ENCODE measurements around the gene PHKB.

The PHKB gene

DNA sequence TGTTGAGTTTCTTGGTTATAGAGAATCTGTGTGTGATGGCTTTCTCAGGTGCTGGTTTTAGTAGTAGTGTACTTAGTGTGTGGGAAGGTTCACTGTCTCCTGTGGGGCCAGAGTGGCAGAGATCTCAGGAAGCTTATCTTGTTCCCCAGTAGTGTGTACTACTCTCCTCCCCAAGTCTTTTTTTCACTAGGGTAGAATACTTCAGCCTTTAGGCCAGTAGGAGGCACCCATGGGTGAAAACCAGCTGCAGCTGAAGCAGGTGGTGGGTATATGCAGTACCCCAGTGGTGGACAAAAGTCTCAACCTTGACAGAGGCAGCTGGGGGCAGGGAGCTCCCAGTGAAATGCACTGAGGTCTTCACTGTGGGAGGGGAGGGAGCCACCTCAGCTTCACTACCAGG, 109.9 kb downstream of the PHKB start:
- no peak for ATAC-seq

DNA sequence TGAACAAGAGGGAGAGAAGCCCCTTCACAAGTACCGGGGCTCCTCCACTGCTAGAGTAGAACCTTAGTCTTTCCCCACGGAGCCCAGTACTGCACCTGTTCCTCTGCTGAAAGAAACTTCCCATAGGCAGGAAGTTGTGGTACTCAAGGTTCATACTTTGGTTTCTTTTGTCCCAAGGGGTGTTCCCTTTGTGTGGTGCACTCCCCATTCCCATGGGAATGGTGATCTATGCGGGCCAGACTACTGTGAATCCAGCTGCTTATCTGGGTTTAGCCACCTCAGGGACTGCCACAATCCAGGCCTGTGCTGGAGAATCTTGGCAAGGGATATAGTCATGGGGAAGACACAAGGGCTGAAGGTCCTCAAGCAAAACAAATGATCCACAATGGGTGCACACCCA, 110.6 kb downstream of the PHKB start:
- ATAC-seq (no peak), DNase-seq (no peak)

More for the DNA sequence above, 109.9 kb downstream of the PHKB start:
- no peak for DNase-seq

DNA sequence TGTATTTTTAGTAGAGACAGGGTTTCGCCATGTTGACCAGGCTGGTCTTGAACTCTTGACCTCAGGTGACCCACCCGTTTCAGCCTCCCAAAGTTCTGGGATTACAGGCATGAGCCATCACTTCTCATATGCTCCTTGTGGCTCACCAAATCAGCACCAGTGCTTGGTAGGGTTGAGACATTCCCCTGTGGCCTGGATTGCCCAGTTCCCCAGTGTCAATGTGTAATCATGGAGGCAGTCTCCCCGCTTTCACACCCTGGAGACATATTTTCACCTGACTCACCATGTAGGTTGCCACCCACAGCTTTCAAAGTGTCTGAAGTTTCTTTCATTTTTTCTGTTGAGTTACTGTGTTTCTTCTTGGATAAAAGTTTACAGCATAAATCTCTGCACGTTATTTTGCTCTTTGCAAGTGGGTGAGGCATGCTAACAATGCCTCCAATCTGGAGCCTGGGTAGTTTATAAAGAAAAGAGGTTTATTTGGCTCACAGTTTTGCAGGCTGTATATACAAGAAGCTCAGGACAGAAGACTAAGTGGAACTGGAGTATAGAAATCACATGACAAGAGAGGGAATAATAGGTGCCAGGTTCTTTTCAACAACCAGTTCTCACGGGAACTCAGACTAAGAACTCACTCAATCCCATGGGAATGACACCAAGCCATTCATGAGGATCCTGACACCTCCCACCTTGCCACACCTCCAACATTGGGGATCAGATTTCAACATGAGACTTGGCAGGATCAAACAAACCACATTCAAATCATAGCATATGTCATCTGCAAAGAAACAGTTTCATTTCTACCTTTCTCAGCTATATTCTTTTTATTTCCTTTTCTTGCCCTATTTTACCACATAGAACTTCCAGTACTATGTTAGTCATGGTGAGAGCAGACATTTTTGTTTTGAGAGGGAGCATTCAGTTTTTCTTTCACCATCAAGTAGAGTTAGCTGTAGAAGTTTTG, 113.2 kb downstream of the PHKB start:
- peak; percentile 15 for DNase-seq
- ATAC-seq = peak; percentile 83

DNA sequence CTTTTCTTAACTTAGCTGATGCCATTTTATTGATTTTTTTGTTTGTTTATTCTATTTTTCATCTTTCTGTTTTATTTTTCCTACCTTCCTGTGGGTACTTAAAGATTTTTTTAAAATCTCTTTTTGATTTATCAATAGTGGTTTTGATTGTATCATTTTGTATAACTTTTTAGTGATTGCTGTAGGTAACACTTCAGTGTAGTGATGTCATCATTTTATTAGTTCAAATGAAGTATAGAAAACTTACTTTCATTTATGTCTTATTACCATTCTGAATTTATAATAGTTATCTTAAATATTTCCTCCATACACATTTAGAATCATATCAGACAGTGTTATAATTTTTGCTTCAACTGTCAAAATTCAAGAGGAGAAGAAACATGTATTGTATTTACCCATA, 115.9 kb downstream of the PHKB start:
- ATAC-seq (no peak), DNase-seq (no peak)

DNA sequence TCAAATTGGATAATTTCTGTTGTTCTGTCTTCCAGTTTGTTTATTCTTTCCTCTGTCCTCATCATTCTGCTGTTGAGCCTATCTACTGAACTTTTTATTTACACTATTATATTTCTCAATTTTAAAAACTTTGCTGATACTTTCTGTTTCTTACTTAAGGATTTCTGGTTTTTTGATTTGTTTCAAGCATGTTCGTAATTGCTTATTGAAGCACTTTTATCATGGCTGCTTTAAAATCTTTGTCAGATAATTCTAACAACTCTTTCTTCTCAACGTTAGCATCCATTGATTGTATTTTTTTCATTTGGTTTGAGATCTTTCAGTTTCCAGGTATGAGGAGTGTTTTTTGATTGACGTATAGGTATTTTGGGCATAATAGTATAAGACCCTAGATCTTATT, 116.9 kb downstream of the PHKB start:
- DNase-seq (no peak), ATAC-seq (no peak)

DNA sequence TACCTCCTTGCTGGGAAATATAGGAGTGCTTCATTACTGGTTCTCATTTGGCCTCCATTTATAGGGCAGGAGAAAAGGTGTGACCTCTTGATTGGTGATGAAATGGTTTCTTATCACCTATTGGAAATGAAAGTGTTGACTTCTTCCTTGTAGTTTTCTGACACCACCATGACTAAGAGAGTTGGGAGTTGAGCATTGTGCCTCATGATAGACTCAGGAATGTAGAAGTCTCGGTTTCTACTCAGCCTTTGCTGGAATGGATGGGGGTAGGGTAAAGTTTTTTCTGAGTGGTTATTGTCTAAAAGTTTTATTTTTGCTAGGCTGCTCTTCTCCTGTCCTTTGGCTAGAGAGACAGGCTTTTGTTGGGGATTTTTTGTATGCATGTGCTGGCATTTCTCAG, 117.4 kb downstream of the PHKB start:
- DNase-seq (no peak), ATAC-seq (no peak)

DNA sequence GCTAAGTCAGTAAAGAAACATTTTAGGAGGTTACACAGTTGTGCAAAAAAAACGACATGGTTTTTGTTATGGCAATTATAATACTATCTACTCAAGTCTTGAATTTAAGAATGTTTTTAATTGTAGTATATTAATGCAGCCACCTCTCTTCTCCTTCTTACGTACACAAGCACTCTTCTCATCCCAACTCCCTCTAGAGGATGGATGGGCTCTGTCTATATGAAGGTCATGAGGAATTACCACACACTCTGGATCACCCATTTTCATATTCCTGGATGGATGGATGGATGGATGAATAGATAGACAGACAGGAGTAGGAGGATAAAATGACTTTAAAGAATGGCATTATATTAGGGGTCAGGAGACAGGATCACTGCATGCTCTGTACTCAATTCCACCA, 120.0 kb downstream of the PHKB start:
- ATAC-seq = no peak

DNA sequence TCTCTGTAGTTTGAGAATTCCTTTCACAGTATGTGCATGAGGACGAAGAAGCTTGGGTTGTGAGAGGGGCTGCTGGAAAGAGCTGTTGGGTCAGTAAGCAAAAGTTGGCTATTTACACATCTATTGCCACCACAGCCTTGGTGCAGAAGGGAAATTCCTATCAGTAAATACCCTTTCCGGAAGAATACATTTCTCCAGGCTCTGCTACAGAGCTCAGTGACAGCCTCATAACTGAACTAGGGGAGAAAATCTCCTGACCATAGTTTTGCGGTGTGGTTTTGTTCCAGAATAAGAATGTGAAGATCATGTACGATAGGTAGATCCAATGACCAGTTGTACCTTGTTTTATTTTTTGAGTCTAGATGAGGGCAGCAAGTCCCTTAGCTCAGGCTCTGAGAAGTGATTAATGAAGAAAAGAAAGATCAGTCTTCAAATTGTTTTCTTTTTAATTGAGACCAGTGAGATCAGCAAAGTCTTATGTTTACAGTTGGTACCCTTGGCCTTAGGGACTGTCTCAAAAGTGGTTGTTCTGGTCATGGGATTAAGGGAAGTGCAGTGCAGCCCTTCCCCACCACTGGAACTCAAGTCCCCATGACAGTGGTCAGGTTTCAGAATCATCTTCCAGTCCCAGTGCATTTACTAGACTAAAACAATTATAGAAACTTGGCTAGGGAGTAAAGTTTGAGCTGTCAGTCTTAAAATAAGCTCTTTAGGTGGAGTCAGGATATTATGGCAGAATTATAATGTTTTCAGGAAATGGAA, 123.5 kb downstream of the PHKB start:
- no peak for DNase-seq
- no peak for ATAC-seq

More for the DNA sequence above, 120.0 kb downstream of the PHKB start:
- no peak for DNase-seq

DNA sequence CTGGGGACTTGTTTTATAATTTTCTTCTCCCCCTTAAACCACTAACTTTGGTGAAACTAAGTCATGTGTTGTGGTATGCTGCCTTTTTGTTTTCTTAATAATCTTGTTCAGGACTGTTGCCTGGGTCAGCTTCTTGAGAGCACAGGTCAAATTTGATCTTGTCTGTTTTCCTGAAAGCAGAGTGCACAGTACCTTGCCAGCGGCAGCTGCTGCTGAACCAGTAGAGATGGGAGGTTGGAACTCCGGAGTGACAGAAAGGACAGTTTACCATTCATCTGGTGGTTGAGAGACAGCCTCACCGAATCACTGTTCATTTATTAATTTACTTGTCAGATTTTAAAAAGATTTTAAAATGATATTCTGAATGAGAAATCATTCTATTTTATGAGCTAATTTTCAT, 125.0 kb downstream of the PHKB start:
- ATAC-seq (no peak), DNase-seq (no peak)

DNA sequence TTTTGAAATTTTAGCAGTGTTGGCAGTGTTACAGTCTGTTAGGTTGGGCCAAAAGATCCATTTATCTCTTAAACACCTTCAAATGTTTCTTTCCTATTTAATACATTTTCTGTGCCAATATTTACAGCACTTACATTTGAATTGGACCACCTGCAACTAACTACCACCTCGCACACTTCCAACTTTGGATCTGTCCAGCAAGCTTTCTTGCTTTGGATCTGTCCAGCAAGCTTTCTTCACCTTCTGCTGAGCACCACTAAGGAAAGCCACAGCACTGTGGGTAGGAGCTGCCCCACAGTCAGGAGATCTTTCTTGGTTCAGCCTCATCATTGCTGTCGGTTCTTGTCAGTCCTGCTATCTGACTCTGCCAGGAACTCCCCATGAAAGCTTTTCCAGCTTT, 129.3 kb downstream of the PHKB start:
- ATAC-seq (no peak), DNase-seq (no peak)

DNA sequence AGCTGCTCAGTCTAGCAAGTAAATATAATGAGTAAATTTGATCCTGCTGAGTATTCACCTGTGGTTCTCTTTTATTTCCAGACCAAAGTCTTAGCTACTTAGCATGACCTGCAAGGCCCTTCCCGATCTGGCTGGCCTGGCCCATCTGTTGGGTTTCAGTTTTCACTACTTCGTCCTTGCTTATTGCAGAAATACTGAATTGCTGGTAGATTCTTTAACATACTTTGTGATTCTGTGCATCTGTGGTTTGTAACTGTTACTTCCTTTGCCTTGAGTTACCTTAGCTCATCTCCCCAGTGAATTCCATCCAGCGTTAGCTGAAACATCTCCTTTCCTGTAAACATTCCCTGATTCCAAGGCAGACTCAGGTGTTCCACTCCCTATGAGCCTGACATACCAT, 131.1 kb downstream of the PHKB start:
- no peak for DNase-seq
- ATAC-seq = no peak

DNA sequence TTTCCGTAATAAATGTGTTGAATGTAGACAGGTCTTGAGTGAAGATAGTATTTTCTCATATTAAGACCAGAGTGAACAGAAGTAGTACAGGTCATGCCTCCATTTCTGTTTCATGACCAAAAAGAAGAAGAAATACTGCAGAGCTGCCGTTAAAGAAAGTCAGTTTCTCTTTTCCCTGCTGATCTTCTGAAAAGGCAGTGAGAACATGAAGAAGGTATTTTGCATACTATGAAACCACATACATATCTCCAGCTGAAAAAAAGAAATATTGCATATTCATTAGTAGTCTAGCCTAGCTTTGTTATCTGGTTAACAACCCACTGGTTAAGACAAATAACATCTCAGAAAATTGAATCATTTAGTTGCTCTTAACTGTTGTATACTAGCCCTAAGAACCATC, 138.4 kb downstream of the PHKB start:
- no peak for DNase-seq

DNA sequence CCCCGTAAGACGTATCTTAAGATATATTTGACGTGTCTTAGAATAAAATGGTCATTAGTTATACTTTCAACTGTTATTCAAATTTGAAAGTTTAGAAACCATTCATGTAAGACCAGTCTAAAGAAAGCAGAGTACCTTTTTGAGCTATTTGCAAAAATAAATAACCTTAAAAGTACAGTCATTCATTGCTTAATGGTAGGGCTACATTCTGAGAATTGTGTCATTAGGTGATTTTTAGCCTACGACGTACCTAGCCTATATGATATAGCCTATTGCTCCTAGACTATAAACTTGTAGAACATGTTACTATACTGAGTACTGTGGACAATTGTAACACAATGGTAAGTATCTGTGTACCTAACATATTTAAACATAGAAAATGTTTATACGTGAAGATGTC, 139.2 kb downstream of the PHKB start:
- DNase-seq = no peak
- no peak for ATAC-seq

More for the DNA sequence above, 138.4 kb downstream of the PHKB start:
- no peak for ATAC-seq

DNA sequence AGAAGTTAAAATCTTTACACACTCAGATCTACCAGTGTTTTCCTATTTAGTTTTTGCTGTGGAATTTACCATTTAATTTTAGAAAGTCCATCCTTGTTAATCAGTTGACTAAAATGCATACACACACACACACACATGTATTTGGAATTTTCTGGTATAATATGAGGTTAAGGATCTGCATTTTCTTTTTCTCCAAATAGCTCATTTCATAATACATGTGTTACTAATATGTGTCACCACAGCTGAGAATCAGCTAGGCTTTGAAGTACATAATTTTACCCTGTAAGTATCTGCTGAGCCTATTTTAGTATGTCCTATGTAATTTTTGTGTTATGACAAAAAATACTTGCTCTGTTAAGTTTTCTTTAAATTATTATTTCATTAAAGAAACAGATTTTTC, 143.2 kb downstream of the PHKB start:
- DNase-seq (no peak), ATAC-seq (no peak)

DNA sequence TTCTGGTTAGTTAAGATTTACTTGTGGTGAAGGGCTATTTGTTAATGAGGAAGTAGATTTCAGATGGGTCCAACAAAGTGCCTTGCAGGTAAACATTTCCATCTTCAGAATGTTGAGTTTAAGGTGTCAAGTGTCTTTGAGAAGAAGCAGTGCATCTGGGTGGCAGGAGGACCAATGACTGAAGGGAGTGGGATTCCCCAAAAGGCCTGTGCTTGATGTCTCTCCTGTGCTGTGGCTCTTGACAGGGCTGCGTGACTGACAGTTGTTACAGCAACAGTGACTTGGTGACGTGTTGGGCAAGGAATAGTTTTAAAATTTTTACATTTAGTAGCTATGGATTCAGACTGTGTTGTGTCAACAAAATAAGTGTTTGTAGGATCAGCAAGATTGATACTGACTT, 149.9 kb downstream of the PHKB start:
- no peak for ATAC-seq
- no peak for DNase-seq

DNA sequence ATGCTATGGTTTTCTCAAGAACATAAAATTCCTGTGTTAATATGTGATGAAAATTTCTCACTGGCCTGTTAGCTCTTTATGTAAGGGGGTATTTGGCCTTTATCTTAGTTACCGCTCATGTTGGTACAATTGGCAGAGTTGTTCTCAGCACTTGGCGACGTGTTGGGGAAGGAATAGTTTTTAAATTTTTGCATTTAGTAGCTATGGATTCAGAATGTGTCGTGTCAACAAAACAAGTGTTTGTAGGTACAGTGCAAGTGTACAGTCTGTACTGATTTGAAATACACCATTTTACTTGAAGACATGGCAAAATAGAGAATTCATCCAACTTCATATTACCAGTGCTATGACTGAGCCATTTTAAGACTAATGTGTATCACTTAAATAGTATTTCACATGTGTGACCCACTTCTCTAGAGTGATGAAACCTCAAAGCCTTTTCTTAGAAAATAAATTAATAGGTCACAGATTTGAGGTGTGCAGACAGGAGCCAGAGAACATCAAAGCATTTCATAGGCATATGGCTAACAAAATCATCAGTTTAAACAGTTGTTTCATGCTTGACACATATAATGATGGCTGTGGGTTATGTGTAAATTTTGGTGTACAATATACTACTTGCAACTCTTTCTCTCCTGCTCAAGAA, 150.8 kb downstream of the PHKB start:
- ATAC-seq = no peak

DNA sequence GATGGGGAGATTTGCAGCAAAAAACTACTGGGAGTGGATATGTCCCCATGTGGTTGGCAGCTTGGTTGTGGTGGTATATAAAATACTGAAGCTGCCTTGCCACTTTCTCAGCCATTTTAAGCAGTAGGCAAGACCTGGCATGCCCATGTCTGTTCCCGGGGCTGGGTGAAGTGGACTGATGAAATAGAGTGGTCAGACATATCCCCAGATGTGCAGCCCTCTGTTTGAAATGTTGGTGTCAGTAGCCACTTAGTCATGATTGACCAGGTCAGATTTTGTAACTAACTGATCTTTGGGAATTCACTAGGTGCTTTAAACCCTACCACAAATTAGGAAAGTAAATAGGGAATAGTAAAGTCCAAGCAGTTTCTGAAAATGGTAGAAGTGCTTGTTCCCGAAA, 151.6 kb downstream of the PHKB start:
- ATAC-seq = no peak
- no peak for DNase-seq

More for the DNA sequence above, 150.8 kb downstream of the PHKB start:
- DNase-seq = no peak

DNA sequence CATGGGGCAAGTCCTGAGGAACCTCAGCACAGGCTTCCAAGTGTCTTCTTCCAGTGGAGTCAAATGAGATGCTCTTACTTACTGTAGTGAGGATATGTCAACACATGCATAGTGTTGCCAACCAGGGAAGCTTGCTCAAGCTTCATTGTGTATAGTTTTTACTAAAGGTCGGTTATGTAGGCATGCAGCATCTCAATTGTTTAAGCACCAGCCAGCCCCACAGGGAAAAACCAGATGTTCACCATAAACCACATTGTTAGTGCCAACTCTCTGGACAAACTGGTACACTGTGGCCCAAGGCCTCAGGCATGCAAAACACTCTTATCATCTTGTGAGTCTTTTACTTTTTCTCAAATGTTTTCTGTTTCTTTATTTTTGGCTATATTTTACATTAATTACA, 152.1 kb downstream of the PHKB start:
- no peak for ATAC-seq

DNA sequence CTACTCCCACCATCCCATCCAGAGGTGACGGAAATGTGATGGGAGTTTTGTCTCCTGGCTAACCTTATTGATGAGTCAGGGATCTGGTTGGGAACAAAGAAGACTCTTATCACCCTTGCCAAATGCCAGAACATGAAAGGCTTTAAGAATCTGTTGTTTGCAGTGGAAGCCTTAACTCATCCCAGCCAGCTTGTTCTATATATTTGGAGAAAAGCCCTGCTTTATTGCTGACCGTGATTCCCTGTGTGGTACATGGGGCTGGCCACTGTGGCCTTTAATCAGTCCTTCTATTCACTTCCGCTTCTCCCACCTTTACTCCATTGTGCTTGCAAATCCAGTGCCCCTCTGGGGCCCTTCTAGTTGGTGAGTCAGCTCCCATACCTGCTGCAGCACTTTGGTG, 156.6 kb downstream of the PHKB start:
- DNase-seq (no peak), ATAC-seq (no peak)

More for the DNA sequence above, 152.1 kb downstream of the PHKB start:
- DNase-seq = no peak

DNA sequence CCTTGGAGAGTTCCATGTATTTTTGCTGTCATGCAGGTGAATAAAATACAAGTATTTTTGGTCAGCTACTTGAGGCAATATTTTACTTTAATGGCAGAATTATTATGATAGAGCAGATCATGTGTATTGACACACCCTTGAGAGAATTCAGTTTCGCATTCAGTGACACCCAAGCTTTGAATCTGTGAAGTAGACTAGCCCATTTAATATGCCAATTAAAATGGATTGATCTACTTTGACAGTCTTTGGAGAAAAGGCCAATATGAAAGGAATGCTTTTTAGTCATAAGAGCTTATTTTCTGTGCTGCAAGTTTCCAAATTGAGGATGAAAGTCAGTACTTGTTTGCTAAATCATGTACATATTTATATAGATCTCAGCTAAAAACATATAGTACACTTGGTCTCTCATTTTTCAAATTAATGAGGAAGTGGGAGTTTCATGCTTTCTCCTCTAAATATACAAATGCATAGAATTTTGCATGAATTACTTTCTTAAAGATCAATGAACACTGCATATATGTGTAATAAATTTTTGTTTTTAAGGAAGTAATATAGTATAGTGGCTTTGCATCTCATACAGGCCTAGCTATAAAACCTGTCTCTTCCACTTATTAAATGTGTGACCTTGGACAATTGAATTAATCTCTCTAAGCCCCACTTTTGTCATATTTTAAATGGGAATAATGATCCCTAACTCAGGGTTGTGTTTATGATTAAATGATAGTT, 161.5 kb downstream of the PHKB start:
- DNase-seq (no peak), ATAC-seq (no peak)

DNA sequence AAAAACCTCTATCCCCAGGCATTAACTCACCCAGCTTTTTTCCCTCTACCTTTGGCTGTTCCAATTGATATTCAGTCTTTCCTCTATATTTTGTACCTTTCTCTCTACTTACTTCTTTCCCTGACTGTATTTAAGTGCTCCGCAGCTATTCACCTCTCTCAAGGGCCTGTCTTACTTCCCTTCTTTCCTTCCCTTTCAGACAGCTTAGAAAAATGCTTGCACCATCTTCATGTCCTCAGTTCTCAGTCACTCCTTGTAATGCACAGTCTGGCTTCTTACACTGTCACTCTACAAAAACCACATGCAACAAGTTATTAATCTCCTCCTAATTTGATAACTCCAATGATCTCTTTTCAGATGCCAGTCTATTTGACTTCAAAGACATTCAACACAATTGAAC, 163.4 kb downstream of the PHKB start:
- no peak for ATAC-seq
- no peak for DNase-seq

DNA sequence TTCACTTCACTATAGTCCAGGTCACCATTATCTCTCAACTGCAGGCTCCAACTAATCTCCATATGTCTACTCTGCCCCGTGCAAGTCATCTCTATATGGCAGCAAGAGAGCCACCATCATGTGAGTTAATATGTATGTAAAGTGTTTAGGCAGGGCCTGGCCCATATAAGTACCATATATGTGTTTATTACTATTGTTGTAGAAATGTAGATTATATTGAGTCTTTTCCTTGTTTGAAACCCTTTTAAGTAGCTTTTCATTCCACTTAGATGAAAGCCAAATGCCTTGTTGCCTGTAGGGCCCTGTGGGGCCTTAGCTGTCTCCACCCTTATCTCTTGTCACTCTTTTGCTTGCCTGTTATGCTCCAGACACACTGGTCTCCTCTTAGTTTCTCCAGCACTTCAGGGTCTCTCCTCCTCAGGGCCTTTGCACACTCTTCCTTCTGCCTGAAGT, 164.0 kb downstream of the PHKB start:
- ATAC-seq = no peak
- DNase-seq = no peak

Measured in stimulated activated naive CD8-positive, alpha-beta T cell treated with anti-CD3 and anti-CD28 coated beads, Interleukin-15, Interleukin-2, amounts not matched to agents 100 U/mL and 50 U/mL, for 24 hours (primary cell).